ENCODE measurements around the gene GPR35.

DNA sequence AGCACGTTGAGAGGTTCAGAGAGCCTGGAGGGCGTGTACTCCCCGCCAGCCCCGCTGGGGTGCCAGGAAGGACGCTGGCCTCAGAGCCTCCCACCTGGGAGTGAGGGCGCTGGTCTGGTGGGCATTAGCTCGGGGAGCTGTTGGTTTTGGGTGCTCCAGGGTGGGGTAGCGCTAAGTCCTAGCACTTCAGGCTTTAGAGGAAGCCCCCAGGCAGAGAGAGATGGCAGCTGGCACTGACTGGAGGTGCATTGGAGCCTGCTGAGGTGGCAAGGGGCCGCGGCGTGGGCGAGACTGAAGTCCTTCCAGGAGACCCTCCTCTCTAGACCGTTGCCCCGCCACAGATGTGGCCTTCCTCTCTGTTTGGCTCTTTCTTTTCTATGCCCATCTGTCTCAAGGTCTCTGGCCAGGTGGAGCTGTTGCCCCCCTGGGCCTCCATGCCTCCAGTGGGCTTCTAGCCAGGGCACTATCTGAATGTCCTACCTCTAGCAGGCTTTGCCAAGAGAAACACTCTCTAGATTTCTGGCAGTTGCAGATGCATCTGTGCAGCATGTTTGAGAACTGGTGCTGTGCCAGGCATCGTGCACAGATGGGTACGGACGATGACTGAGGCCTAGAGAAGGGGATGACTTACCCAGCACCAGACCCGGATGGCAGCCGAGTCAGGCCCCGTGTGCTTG is 32.1 kb upstream of the GPR35 start:
- TF ChIP-seq, protein P1, sequence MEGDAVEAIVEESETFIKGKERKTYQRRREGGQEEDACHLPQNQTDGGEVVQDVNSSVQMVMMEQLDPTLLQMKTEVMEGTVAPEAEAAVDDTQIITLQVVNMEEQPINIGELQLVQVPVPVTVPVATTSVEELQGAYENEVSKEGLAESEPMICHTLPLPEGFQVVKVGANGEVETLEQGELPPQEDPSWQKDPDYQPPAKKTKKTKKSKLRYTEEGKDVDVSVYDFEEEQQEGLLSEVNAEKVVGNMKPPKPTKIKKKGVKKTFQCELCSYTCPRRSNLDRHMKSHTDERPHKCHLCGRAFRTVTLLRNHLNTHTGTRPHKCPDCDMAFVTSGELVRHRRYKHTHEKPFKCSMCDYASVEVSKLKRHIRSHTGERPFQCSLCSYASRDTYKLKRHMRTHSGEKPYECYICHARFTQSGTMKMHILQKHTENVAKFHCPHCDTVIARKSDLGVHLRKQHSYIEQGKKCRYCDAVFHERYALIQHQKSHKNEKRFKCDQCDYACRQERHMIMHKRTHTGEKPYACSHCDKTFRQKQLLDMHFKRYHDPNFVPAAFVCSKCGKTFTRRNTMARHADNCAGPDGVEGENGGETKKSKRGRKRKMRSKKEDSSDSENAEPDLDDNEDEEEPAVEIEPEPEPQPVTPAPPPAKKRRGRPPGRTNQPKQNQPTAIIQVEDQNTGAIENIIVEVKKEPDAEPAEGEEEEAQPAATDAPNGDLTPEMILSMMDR (IDR thresholded peaks at IDR 0.05), result no peak
- TF ChIP-seq POLR2A (IDR thresholded peaks at IDR 0.05), result no peak

Measured in Peyer's patch (tissue), 4 donors.